Neural cell (in vitro differentiated cells): ENCODE measurements around the gene PHLDA1.

ENCODE experiments used
- EZH2 ChIP-seq: fragments of 200-600, 300-800 bp; shearing (Covaris generic), sonication (generic); IDR thresholded peaks from 2 replicates; pipeline ENCODE4 v1.6.1; 2014; ENCODE audit warnings: antibody characterized with exemption, low read length, borderline replicate concordance, mild to moderate bottlenecking; ENCODE audit not compliant: insufficient read depth, poor library complexity, severe bottlenecking
- TF ChIP-seq, protein P1 (sequence below): fragments of 450-650 bp; IDR thresholded peaks from 2 replicates; pipeline ENCODE4 v1.5.1; 2014; ENCODE audit warnings: antibody characterized with exemption, mild to moderate bottlenecking, moderate library complexity; ENCODE audit not compliant: poor library complexity, severe bottlenecking

DNA sequence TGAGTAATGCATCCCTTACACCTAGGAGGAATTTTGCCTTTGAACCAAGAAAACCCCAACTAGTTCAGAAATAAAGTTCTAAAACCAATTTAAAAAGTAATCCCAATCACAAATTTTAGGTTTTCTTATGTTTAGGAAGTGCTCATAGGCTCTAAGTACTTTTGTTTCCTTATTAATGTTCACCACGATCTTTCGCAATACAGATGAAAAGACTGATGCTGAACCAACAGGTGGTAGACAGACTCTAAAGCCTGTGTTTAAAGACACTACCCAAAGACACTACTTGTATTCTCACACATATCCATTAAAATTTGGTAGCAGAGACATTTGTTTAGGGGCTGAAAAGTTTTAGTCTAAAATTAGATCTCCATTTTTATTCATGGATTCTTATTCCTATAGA, 10.6 kb upstream of the PHLDA1 start:
- no peak for TF ChIP-seq EZH2
- TF ChIP-seq, protein P1, sequence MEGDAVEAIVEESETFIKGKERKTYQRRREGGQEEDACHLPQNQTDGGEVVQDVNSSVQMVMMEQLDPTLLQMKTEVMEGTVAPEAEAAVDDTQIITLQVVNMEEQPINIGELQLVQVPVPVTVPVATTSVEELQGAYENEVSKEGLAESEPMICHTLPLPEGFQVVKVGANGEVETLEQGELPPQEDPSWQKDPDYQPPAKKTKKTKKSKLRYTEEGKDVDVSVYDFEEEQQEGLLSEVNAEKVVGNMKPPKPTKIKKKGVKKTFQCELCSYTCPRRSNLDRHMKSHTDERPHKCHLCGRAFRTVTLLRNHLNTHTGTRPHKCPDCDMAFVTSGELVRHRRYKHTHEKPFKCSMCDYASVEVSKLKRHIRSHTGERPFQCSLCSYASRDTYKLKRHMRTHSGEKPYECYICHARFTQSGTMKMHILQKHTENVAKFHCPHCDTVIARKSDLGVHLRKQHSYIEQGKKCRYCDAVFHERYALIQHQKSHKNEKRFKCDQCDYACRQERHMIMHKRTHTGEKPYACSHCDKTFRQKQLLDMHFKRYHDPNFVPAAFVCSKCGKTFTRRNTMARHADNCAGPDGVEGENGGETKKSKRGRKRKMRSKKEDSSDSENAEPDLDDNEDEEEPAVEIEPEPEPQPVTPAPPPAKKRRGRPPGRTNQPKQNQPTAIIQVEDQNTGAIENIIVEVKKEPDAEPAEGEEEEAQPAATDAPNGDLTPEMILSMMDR = no peak
